ENCODE data around the gene RCVRN. TPM values are rescaled to one million over a fixed set of nuclear protein-coding genes. Genes with fewer than 3 reads are reported as not detected.
A peak's percentile ranks its signal among the peaks of the same experiment; 100 is the strongest.

The RCVRN gene
- total and polyA plus RNA-seq, 4 donors, result 0.33 to 1.3 TPM; not detected in 2

DNA sequence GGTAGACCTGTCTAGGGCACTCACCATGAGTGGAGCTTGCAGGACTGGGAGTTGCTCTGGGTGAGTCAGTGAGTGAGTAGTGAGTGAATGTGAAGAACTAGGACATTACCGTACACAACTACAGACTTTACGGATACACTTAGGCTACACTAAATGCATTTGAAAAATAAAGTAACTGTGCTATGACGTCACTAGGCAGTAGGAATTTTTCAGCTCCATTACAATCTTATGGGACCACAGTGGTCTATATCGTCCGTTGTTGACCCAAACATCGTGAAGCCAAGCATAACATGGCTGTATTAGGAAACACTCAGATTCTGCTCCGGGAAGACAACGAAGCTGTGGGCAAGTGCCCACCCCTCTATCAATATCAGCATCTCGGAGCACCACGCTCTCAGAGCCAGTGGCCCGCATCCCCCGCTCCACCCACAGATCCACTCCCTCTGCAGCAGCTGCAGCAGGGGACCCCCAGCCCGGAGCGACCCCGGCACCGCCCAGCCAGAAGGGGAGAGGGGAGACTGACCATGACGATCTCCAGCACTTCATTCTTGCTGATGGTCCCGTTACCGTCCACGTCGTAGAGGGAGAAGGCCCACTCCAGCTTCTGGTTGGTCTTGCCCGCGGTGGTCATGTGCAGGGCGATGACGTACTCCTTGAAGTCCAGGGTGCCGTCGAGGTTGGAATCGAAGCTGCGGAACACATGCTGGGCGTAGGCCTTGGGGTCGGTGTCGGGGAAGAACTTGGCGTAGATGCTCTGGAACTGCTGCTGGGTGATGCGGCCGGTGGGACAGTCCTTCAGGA is 594 bp downstream of the RCVRN start:
- no peak for DNase-seq (ENCODE audit: low read depth in 4 of 6, low spot score in 6 of 6)
- no peak overlapping the region for H3K27ac ChIP-seq (ENCODE audit: low read depth, low read length)
- no peaks in the 10 kb centered on the region for H3K36me3 ChIP-seq (ENCODE audit: control insufficient read depth, insufficient read depth, low read length)
- peaks cover 10% of the 10 kb centered on the region for H3K4me1 ChIP-seq (ENCODE audit: control insufficient read depth, insufficient read depth, low read length)
- H3K9me3 ChIP-seq (ENCODE audit: control insufficient read depth, insufficient read depth, low read length), result no peaks in the 10 kb centered on the region
- no peak overlapping the region for H3K4me3 ChIP-seq (ENCODE audit: low read depth, low read length)
- 98% methylated on average over 29 of the region's 35 CpGs for WGBS (ENCODE audit: insufficient coverage)
- no peaks in the 10 kb centered on the region for H3K27me3 ChIP-seq (ENCODE audit: control insufficient read depth, insufficient read depth, low read length)

DNA sequence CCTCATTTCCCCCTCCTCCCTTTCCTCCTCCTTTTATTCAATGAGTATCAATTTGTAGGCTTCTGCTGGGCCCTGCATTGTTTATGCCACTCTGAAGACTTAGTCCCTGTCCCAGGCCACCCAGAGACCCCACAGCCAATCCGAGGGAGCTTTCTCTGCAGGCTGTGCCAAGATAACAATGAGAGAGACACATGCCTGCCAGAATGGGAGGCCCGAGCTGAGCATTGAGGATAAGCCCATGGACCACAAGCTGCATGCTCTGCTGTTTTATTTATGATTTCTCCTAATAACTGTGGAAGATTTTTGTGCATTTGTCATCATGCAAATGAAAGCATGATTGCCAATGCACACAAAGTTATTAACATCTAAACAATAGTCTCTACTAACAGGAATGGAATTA is 3.0 kb downstream of the RCVRN start:
- no peaks in the 10 kb centered on the region for H3K9me3 ChIP-seq (ENCODE audit: control insufficient read depth, insufficient read depth, low read length)
- peak in 2 of 6 donors; percentile 68 to 78 for DNase-seq (ENCODE audit: low read depth in 4 of 6, low spot score in 6 of 6)
- no peak overlapping the region for H3K27ac ChIP-seq (ENCODE audit: low read depth, low read length)
- 0% methylated on average over 1 of the region's 2 CpGs for whole genome bisulfite sequencing (ENCODE audit: insufficient coverage)
- H3K36me3 ChIP-seq (ENCODE audit: control insufficient read depth, insufficient read depth, low read length), result no peaks in the 10 kb centered on the region
- no peaks in the 10 kb centered on the region for H3K27me3 ChIP-seq (ENCODE audit: control insufficient read depth, insufficient read depth, low read length)
- H3K4me1 ChIP-seq (ENCODE audit: control insufficient read depth, insufficient read depth, low read length), result peaks cover 21% of the 10 kb centered on the region
- no peak overlapping the region for H3K4me3 ChIP-seq (ENCODE audit: low read depth, low read length)

DNA sequence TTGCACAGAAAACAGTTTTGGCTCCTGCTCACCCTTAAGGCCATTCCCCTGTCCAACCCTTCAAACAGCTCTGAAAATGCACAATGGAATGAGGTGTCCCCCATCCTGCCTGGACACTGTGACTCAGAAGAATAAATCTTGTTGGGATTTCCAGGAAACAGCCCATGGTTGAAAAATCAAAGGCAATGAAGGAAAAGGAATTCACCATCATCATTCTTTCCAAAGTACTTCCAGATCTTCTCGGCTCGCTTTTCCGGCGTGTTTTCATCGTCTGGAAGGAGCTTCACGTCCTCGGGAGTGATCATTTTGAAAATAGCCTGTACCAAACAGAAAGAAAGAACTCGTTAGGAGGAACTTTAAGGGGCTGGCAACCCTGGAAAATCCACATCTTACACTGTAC is 4.3 kb downstream of the RCVRN start:
- H3K36me3 ChIP-seq (ENCODE audit: control insufficient read depth, insufficient read depth, low read length), result no peaks in the 10 kb centered on the region
- H3K4me3 ChIP-seq (ENCODE audit: low read depth, low read length), result no peak overlapping the region
- no peak overlapping the region for H3K27ac ChIP-seq (ENCODE audit: low read depth, low read length)
- no peaks in the 10 kb centered on the region for H3K27me3 ChIP-seq (ENCODE audit: control insufficient read depth, insufficient read depth, low read length)
- H3K4me1 ChIP-seq (ENCODE audit: control insufficient read depth, insufficient read depth, low read length), result peaks cover 27% of the 10 kb centered on the region
- H3K9me3 ChIP-seq (ENCODE audit: control insufficient read depth, insufficient read depth, low read length), result no peaks in the 10 kb centered on the region
- no peak for DNase-seq (ENCODE audit: low read depth in 4 of 6, low spot score in 6 of 6)
- WGBS (ENCODE audit: insufficient coverage), result no CpG with 5 or more reads among the region's 8 CpGs

DNA sequence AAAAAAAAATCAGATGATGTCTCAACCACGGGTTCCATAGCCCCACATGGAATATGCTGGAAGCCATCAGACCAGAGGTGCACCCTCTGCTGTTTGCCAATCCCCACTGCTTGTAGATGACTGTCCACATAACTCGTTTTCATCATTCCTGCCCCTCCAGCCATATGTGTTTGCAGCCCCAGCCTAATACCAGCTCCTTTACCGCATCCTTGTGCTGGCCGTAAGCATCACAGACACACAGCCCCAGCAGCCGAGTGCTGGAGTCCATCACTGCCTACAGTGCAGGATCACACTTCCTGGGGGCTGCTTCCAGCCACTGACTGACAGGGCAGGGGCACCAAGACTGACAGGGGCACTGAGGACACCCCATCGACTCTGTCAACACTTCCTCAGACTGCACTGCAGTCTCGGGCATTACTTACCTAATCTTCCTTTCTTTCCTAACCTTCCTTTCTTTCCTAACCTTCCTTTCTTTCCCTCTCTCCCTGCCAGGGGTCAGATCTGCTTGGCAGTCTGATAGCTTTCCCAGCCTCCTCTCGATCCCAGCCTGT is 5.0 kb downstream of the RCVRN start:
- whole genome bisulfite sequencing (ENCODE audit: insufficient coverage), result 56% methylated on average over 8 of the region's 8 CpGs
- DNase-seq (ENCODE audit: low read depth in 4 of 6, low spot score in 6 of 6), result no peak
- H3K9me3 ChIP-seq (ENCODE audit: control insufficient read depth, insufficient read depth, low read length), result no peaks in the 10 kb centered on the region
- no peak overlapping the region for H3K4me3 ChIP-seq (ENCODE audit: low read depth, low read length)
- no peaks in the 10 kb centered on the region for H3K36me3 ChIP-seq (ENCODE audit: control insufficient read depth, insufficient read depth, low read length)
- no peak overlapping the region for H3K27ac ChIP-seq (ENCODE audit: low read depth, low read length)
- H3K4me1 ChIP-seq (ENCODE audit: control insufficient read depth, insufficient read depth, low read length), result peaks cover 27% of the 10 kb centered on the region
- no peaks in the 10 kb centered on the region for H3K27me3 ChIP-seq (ENCODE audit: control insufficient read depth, insufficient read depth, low read length)

DNA sequence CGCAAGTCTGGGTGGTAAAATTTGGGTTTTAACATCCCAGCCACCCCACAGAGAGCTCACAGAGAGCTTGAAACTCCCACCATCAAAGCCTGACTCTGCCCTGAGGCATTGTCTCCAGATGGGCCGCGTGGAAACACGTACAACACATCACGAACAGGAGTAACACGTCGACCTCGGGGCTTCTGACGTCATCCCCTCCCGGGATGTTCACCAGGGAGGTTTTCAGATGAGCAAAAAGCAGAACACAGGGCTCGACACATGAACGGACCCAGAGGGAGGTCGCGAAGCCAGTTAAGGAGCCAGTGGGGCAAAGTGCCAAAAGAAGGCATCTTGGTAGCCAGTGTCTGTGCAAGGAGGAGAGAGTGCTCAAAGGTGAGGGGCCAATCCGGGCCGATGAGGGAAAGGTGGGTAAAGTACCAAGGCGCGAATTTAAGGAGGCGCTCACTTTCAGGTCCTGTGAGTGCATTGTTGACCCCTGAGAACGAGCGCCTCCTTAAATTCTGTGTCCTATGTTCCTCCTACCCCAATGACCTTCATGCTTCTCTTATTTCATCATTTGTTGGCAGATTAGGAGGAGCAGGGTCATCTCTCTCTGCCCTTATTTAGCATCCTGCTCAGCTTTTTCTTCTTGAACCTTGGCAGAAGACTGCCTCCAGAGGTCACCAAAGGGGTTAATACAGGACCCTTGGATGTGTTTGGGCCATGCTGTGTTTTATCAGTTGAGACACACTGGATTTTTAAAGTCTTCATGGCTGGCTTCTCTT is 5.6 kb downstream of the RCVRN start:
- DNase-seq (ENCODE audit: low read depth in 4 of 6, low spot score in 6 of 6), result no peak
- no peaks in the 10 kb centered on the region for H3K9me3 ChIP-seq (ENCODE audit: control insufficient read depth, insufficient read depth, low read length)
- no peak overlapping the region for H3K27ac ChIP-seq (ENCODE audit: low read depth, low read length)
- no peaks in the 10 kb centered on the region for H3K36me3 ChIP-seq (ENCODE audit: control insufficient read depth, insufficient read depth, low read length)
- peaks cover 27% of the 10 kb centered on the region for H3K4me1 ChIP-seq (ENCODE audit: control insufficient read depth, insufficient read depth, low read length)
- H3K4me3 ChIP-seq (ENCODE audit: low read depth, low read length), result no peak overlapping the region
- 83% methylated on average over 18 of the region's 21 CpGs for WGBS (ENCODE audit: insufficient coverage)
- no peaks in the 10 kb centered on the region for H3K27me3 ChIP-seq (ENCODE audit: control insufficient read depth, insufficient read depth, low read length)

DNA sequence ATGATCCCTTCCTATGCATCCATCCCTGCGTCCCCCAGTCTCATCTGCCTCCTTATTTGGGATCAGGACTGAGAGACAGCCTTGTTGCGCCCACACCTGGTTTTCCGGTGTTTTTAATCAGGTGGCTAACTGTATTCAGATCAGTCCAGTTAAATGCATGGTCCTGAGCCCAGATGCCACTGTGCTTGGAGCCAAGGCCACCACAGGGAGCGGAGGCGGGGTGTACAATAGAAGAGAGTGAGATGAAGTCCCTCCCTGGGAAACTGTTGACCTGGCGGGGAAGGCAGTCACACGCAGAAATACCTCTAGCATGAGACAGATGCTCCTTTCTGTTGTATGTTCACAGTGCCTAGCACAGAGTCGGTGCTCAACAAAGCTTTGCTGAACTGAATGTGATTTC is 6.3 kb downstream of the RCVRN start:
- Histone ChIP-seq H3K4me3 (ENCODE audit: low read depth, low read length) (no peak overlapping the region), H3K27ac (ENCODE audit: low read depth, low read length) (no peak overlapping the region), H3K27me3 (ENCODE audit: control insufficient read depth, insufficient read depth, low read length) (no peaks in the 10 kb centered on the region), H3K4me1 (ENCODE audit: control insufficient read depth, insufficient read depth, low read length) (peaks cover 27% of the 10 kb centered on the region), H3K36me3 (ENCODE audit: control insufficient read depth, insufficient read depth, low read length) (no peaks in the 10 kb centered on the region), H3K9me3 (ENCODE audit: control insufficient read depth, insufficient read depth, low read length) (no peaks in the 10 kb centered on the region)
- 92% methylated on average over 7 of the region's 8 CpGs for WGBS (ENCODE audit: insufficient coverage)
- no peak for DNase-seq (ENCODE audit: low read depth in 4 of 6, low spot score in 6 of 6)

DNA sequence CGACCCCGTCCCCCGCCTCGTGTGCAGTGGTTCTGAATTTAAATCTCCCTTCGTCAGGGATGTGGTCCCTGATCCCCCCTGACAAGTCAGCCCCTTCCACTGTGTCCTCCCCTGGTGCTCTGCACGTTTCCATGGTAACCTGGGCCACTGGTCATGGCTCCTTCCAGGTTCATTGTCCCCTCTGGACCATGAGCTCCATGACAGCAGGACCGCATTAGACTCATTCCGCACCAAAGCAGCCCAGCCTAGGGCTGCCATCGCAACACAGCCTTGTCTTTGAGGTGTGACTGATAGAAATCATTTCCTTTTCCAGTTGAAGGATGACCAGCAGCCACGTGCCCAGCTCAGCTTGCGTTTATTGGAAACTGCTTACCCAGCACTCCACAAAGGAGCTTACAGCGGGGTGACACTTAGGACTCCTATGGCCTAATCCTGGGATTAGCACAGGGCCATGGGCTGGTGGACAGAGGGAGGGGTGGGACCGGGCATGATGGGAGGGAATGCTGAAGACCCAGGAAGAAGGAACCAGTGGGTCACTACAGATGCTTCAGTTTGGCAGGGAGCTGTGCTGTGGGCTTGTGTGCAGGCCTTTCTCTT is 7.6 kb downstream of the RCVRN start:
- 41% methylated on average over 12 of the region's 13 CpGs for WGBS (ENCODE audit: insufficient coverage)
- no peaks in the 10 kb centered on the region for H3K9me3 ChIP-seq (ENCODE audit: control insufficient read depth, insufficient read depth, low read length)
- H3K4me1 ChIP-seq (ENCODE audit: control insufficient read depth, insufficient read depth, low read length), result peaks cover 27% of the 10 kb centered on the region
- H3K4me3 ChIP-seq (ENCODE audit: low read depth, low read length), result no peak overlapping the region
- H3K27me3 ChIP-seq (ENCODE audit: control insufficient read depth, insufficient read depth, low read length), result no peaks in the 10 kb centered on the region
- no peaks in the 10 kb centered on the region for H3K36me3 ChIP-seq (ENCODE audit: control insufficient read depth, insufficient read depth, low read length)
- no peak overlapping the region for H3K27ac ChIP-seq (ENCODE audit: low read depth, low read length)
- DNase-seq (ENCODE audit: low read depth in 4 of 6, low spot score in 6 of 6), result peak in 1 of 6 donors; percentile 81

DNA sequence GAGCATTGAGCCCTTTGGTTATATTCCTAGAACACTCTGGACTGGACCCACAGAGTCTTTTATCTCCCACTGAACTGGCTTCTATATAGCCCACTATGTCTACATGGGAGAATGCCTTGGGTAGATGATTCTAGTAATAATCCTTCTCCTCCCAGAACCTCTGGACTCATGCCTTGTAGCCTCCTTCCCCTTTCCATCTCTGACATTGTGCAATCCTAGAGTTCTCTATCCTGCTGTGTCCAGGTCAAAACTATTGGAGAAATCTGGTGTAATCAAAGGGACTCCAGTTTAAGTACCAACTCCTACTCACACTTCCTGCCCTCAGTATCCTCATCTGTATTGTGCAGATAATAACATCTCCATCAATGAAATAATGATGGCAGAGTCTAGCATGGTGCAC is 9.1 kb downstream of the RCVRN start:
- no peak overlapping the region for H3K27ac ChIP-seq (ENCODE audit: low read depth, low read length)
- no peaks in the 10 kb centered on the region for H3K9me3 ChIP-seq (ENCODE audit: control insufficient read depth, insufficient read depth, low read length)
- no peaks in the 10 kb centered on the region for H3K36me3 ChIP-seq (ENCODE audit: control insufficient read depth, insufficient read depth, low read length)
- DNase-seq (ENCODE audit: low read depth in 4 of 6, low spot score in 6 of 6), result no peak
- no peaks in the 10 kb centered on the region for H3K27me3 ChIP-seq (ENCODE audit: control insufficient read depth, insufficient read depth, low read length)
- no peak overlapping the region for H3K4me3 ChIP-seq (ENCODE audit: low read depth, low read length)
- H3K4me1 ChIP-seq (ENCODE audit: control insufficient read depth, insufficient read depth, low read length), result peaks cover 20% of the 10 kb centered on the region

DNA sequence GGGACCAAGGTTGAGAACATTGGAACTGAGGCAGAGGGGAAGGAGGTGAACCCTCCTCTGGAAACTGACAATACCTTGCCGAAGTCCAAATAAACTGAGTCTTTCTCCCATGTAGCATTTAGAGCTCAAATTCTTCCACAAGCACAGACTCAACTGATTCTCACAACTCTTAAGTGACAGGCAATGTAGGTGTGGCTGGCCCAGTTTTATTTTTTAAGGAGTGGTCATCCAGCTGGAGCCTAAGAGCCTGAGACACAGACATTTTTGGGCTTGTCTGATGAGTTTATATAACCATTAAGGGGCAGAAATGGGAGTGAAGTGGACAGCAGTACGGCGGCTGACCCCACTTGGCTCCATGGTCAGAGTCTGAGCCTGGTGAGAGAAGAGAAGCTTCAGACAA is 10.8 kb downstream of the RCVRN start:
- DNase-seq (ENCODE audit: low read depth in 4 of 6, low spot score in 6 of 6), result no peak
- H3K4me3 ChIP-seq (ENCODE audit: low read depth, low read length), result no peak overlapping the region
- H3K9me3 ChIP-seq (ENCODE audit: control insufficient read depth, insufficient read depth, low read length), result no peaks in the 10 kb centered on the region
- no peak overlapping the region for H3K27ac ChIP-seq (ENCODE audit: low read depth, low read length)
- H3K36me3 ChIP-seq (ENCODE audit: control insufficient read depth, insufficient read depth, low read length), result no peaks in the 10 kb centered on the region
- 82% methylated on average over 2 of the region's 3 CpGs for whole genome bisulfite sequencing (ENCODE audit: insufficient coverage)
- peaks cover 20% of the 10 kb centered on the region for H3K4me1 ChIP-seq (ENCODE audit: control insufficient read depth, insufficient read depth, low read length)
- H3K27me3 ChIP-seq (ENCODE audit: control insufficient read depth, insufficient read depth, low read length), result no peaks in the 10 kb centered on the region
